Keratinocyte (primary cell): ENCODE results near the gene CD14. TPM values are rescaled to one million over a fixed set of nuclear protein-coding genes. Genes with fewer than 3 reads are reported as not detected.
A peak's percentile ranks its signal among the peaks of the same experiment; 100 is the strongest.

ENCODE experiments used
- DNase-seq: peaks from one replicate; pipeline ENCODE4 v3.0.0-alpha.2; 2011; ENCODE audit warnings: low read depth, missing footprints, low spot score
- FAIRE-seq: peaks from 2 replicates; lab custom pipeline; 2011; peaks lifted over from hg19 to GRCh38; lab: Jason Lieb, UNC
- H2AFZ ChIP-seq: 2 replicates; pipeline ENCODE4 v1.6.0; 2012; ENCODE audit warnings: low read length, control low read depth, inconsistent platforms; ENCODE audit not compliant: control insufficient read depth
- H3K27ac ChIP-seq: 2 replicates; pipeline ENCODE4 v1.5.1; 2011; ENCODE audit warnings: low read length; ENCODE audit not compliant: control insufficient read depth, insufficient read depth
- H3K27me3 ChIP-seq: 3 replicates; pipeline ENCODE4 v1.6.0; 2011; ENCODE audit warnings: low read length; ENCODE audit not compliant: control insufficient read depth, insufficient read depth; ENCODE audit errors: extremely low read depth
- H3K36me3 ChIP-seq, 2 experiments: 2 replicates in 1 of 2; 3 replicates in 1 of 2; pipeline ENCODE4 v1.5.1; 2011; ENCODE audit warnings: low read length in 2 of 2, mild to moderate bottlenecking in 1 of 2; ENCODE audit not compliant: control insufficient read depth in 2 of 2, insufficient read depth in 2 of 2; ENCODE audit errors: extremely low read depth in 1 of 2
- H3K4me1 ChIP-seq: 3 replicates; pipeline ENCODE4 v1.5.1; 2011; ENCODE audit warnings: low read length; ENCODE audit not compliant: control insufficient read depth, insufficient read depth; ENCODE audit errors: extremely low read depth
- H3K4me2 ChIP-seq: 3 replicates; pipeline ENCODE4 v1.6.0; 2011; ENCODE audit warnings: low read depth, low read length; ENCODE audit not compliant: control insufficient read depth, insufficient read depth; ENCODE audit errors: extremely low read depth
- H3K4me3 ChIP-seq, 3 experiments: fragments of 200-600 bp in 1 of 3; sonication (generic) in 1 of 3; 2 replicates in 2 of 3; 3 replicates in 1 of 3; pipeline ENCODE4 v1.5.1; 2011 to 2016; ENCODE audit warnings: low read length in 3 of 3, mild to moderate bottlenecking in 3 of 3, control low read depth in 2 of 3, inconsistent platforms in 1 of 3, low read depth in 1 of 3, mixed read lengths in 1 of 3, mixed run types in 1 of 3, moderate library complexity in 1 of 3; ENCODE audit not compliant: control insufficient read depth in 2 of 3, insufficient read depth in 2 of 3; ENCODE audit errors: extremely low read depth in 1 of 3
- H3K79me2 ChIP-seq: 2 replicates; pipeline ENCODE4 v1.6.0; 2012; ENCODE audit warnings: low read length; ENCODE audit not compliant: control insufficient read depth, insufficient read depth
- H3K9ac ChIP-seq: 3 replicates; pipeline ENCODE4 v1.6.0; 2011; ENCODE audit warnings: low read length; ENCODE audit not compliant: control insufficient read depth, insufficient read depth; ENCODE audit errors: extremely low read depth
- H3K9me1 ChIP-seq: 3 replicates; pipeline ENCODE4 v1.6.0; 2011; ENCODE audit warnings: low read length; ENCODE audit not compliant: control insufficient read depth, insufficient read depth; ENCODE audit errors: extremely low read depth
- H3K9me3 ChIP-seq: 2 replicates; pipeline ENCODE4 v1.5.1; 2012; ENCODE audit warnings: low read depth, low read length; ENCODE audit not compliant: control insufficient read depth
- H4K20me1 ChIP-seq: 3 replicates; pipeline ENCODE4 v1.6.0; 2011; ENCODE audit warnings: low read length; ENCODE audit not compliant: control insufficient read depth, insufficient read depth; ENCODE audit errors: extremely low read depth
- CTCF ChIP-seq, 3 experiments: IDR thresholded peaks in 1 of 3; conservative IDR thresholded peaks in 1 of 3; optimal IDR thresholded peaks in 1 of 3; 2 replicates in 2 of 3; 3 replicates in 1 of 3; pipeline versions ENCODE3 to v1.5.1; 2011; ENCODE audit warnings: low read length in 3 of 3, mild to moderate bottlenecking in 3 of 3, moderate library complexity in 2 of 3, control low read depth in 1 of 3, inconsistent platforms in 1 of 3; ENCODE audit not compliant: insufficient read depth in 2 of 3; ENCODE audit errors: extremely low read depth in 1 of 3
- EZH2 ChIP-seq: IDR thresholded peaks from one replicate; pipeline ENCODE4 v1.6.1; 2012; ENCODE audit warnings: inconsistent platforms, mild to moderate bottlenecking, low read length, moderate library complexity
- dilution Hi-C: fragments of 300-500 bp; cut with MboI; formaldehyde crosslinking; loops from one replicate; pipeline ENCODE4 v1.7.0; 2020; ENCODE audit warnings: low sequenced_read_pairs; ENCODE audit not compliant: extremely low pct_ligation_motif_present
- polyA plus RNA-seq, 5 experiments: library from polyadenylated mRNA; depleted of rRNA in 3 of 5; stranded (reverse) in 3 of 5; stranded (forward) in 1 of 5; unstranded in 1 of 5; fragments of >200 nt; gene quantifications; 1 replicate in 1 of 5; 2 replicates in 3 of 5; 3 replicates in 1 of 5; pipeline versions ENCODE4 v1.2.1 to v1.2.3, GENCODE V29; 2011 to 2012; ENCODE audit warnings: missing spikeins in 2 of 5, low read depth in 1 of 5, low replicate concordance in 1 of 5

The CD14 gene
- polyA plus RNA-seq, 1 donor (not counting 4 experiments of a cell fraction or from before 2014, with no cell fraction given) = 0.18 TPM

- DNase-seq = no peak
- Histone ChIP-seq H2AFZ (no peak overlapping the region), H3K27ac (no peak overlapping the region), H3K4me2 (peak overlapping the region; percentile 41), H3K4me3 (no peak overlapping the region), H3K79me2 (no peaks in the 10 kb centered on the region), H3K9me1 (no peaks in the 10 kb centered on the region), H3K27me3 (no peaks in the 10 kb centered on the region), H3K9ac (no peak overlapping the region), H3K36me3 (no peaks in the 10 kb centered on the region), H3K4me1 (peaks cover 21% of the 10 kb centered on the region), H4K20me1 (no peaks in the 10 kb centered on the region), H3K9me3 (no peaks in the 10 kb centered on the region)
- dilution Hi-C loops = no loop called here
- FAIRE-seq = peak; percentile 56
- TF ChIP-seq CTCF (optimal IDR thresholded peaks at IDR 0.05 in 1 of 3, IDR thresholded peaks at IDR 0.05 in 1 of 3, conservative IDR thresholded peaks at IDR 0.05 in 1 of 3; ENCODE audit: extremely low read depth in 1 of 3, insufficient read depth in 2 of 3, low read length in 3 of 3) = no peak
- TF ChIP-seq EZH2 = no peak
Observed at GRCh38 chr5:140591747-140592372, 41.1 kb downstream of the CD14 start.

GRCh38 chr5:140590861-140591260 is 42.1 kb downstream of the CD14 start:
- Histone ChIP-seq H3K79me2 (no peaks in the 10 kb centered on the region), H3K9me3 (no peaks in the 10 kb centered on the region), H3K9me1 (no peaks in the 10 kb centered on the region), H3K4me3 (no peak overlapping the region), H4K20me1 (no peaks in the 10 kb centered on the region), H3K4me2 (peak overlapping the region; percentile 37), H3K27ac (no peak overlapping the region), H3K27me3 (no peaks in the 10 kb centered on the region), H3K4me1 (peaks cover 21% of the 10 kb centered on the region), H3K36me3 (no peaks in the 10 kb centered on the region), H2AFZ (no peak overlapping the region), H3K9ac (no peak overlapping the region)
- FAIRE-seq = no peak
- TF ChIP-seq EZH2 = no peak
- no peak for TF ChIP-seq CTCF (optimal IDR thresholded peaks at IDR 0.05 in 1 of 3, IDR thresholded peaks at IDR 0.05 in 1 of 3, conservative IDR thresholded peaks at IDR 0.05 in 1 of 3; ENCODE audit: extremely low read depth in 1 of 3, insufficient read depth in 2 of 3, low read length in 3 of 3)
- dilution Hi-C loops = no loop called here
- DNase-seq = no peak
